ENCODE results near the gene RSPH1.

RSPH1 gene

GRCh38 chr21:42513985-42514882, 18.2 kb upstream of the RSPH1 start:
- DNase-seq (ENCODE audit: low read depth in 2 of 2) = peak; percentile 34 to 42

- peak in 1 of 2 donors; percentile 13 for DNase-seq (ENCODE audit: low read depth in 2 of 2)
Measured at GRCh38 chr21:42513151-42513984, 17.3 kb upstream of the RSPH1 start, which contains the start of gene SLC37A1. Gene SLC37A1, plus strand, starts transcription at chr21:42513852. Its CDS starts 4,603 bp downstream, at chr21:42518455.

- DNase-seq (ENCODE audit: low read depth in 2 of 2) = no peak
Measured at GRCh38 chr21:42512346-42513034, 16.5 kb upstream of the RSPH1 start.

GRCh38 chr21:42509244-42509643, 13.2 kb upstream of the RSPH1 start:
- DNase-seq (ENCODE audit: low read depth in 2 of 2) = no peak

GRCh38 chr21:42508371-42508770, 12.3 kb upstream of the RSPH1 start:
- DNase-seq (ENCODE audit: low read depth in 2 of 2) = no peak

- no peak for DNase-seq (ENCODE audit: low read depth in 2 of 2)
Measured at GRCh38 chr21:42507418-42507817, 11.4 kb upstream of the RSPH1 start.

- DNase-seq (ENCODE audit: low read depth in 2 of 2) = no peak
Measured at GRCh38 chr21:42505090-42505726, 9.2 kb upstream of the RSPH1 start.

- DNase-seq (ENCODE audit: low read depth in 2 of 2) = no peak
Measured at GRCh38 chr21:42503711-42504110, 7.7 kb upstream of the RSPH1 start.

GRCh38 chr21:42500736-42501135, 4.7 kb upstream of the RSPH1 start:
- DNase-seq (ENCODE audit: low read depth in 2 of 2) = no peak

- DNase-seq (ENCODE audit: low read depth in 2 of 2) = no peak
Measured at GRCh38 chr21:42500225-42500624, 4.2 kb upstream of the RSPH1 start.

- DNase-seq (ENCODE audit: low read depth in 2 of 2) = no peak
Measured at GRCh38 chr21:42499444-42500112, 3.6 kb upstream of the RSPH1 start.

GRCh38 chr21:42498012-42498411, 2.0 kb upstream of the RSPH1 start:
- DNase-seq (ENCODE audit: low read depth in 2 of 2) = no peak

GRCh38 chr21:42496839-42497202, 797 bp upstream of the RSPH1 start:
- DNase-seq (ENCODE audit: low read depth in 2 of 2) = no peak

- DNase-seq (ENCODE audit: low read depth in 2 of 2) = no peak
Measured at GRCh38 chr21:42495765-42496119, 282 bp downstream of the RSPH1 start.

GRCh38 chr21:42495027-42495426, 997 bp downstream of the RSPH1 start:
- no peak for DNase-seq (ENCODE audit: low read depth in 2 of 2)

- no peak for DNase-seq (ENCODE audit: low read depth in 2 of 2)
Measured at GRCh38 chr21:42493109-42494060, 2.6 kb downstream of the RSPH1 start.

GRCh38 chr21:42492201-42492600, 3.8 kb downstream of the RSPH1 start:
- no peak for DNase-seq (ENCODE audit: low read depth in 2 of 2)

GRCh38 chr21:42491328-42491727, 4.7 kb downstream of the RSPH1 start:
- no peak for DNase-seq (ENCODE audit: low read depth in 2 of 2)

GRCh38 chr21:42490720-42491119, 5.3 kb downstream of the RSPH1 start:
- DNase-seq (ENCODE audit: low read depth in 2 of 2) = no peak

- DNase-seq (ENCODE audit: low read depth in 2 of 2) = no peak
Measured at GRCh38 chr21:42489991-42490390, 6.0 kb downstream of the RSPH1 start.
